ENCODE measurements around the gene TMEM178B. TPM values are rescaled to one million over a fixed set of nuclear protein-coding genes. Genes with fewer than 3 reads are reported as not detected.

The TMEM178B gene
- total and polyA plus RNA-seq, 2 of the 13 experiments (the other 11 are each of a cell fraction or from before 2014, with no cell fraction given): 0.01 to 0.02 TPM

DNA sequence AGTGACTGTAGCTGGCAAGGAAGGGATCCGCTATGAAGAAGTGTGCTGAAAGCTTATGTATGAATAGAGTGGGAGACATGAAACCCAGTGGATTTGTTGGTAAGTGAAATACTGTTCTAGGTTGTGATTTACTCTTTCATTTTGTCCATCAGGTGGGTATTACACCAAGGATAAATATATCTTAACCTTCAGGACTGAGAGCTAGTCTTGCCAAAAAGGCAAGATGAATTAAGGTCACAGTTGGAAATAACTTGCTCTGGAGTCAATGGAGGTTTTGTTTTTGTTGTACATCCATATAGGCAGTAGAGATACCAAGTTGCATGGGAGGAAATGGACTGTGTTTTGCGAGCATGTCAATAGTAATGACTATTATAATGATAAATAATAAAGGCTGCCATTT, 190.6 kb downstream of the TMEM178B start:
- Histone ChIP-seq H3K9ac (ENCODE audit: insufficient read depth, low read depth, low read length) (no peak overlapping the region), H3K36me3 (replicated peaks in 1 of 2; ENCODE audit: control insufficient read depth in 1 of 2, insufficient read depth in 2 of 2, low read length in 2 of 2) (no peaks in the 10 kb centered on the region), H4K20me1 (ENCODE audit: insufficient read depth, low read length) (no peaks in the 10 kb centered on the region), H3K4me2 (ENCODE audit: low read depth, low read length) (no peak overlapping the region), H3K79me2 (ENCODE audit: insufficient read depth, low read length) (no peaks in the 10 kb centered on the region), H3K27ac (ENCODE audit: extremely low read length, insufficient read depth, low read length) (no peak overlapping the region), H3K27me3 (ENCODE audit: control insufficient read depth in 1 of 2, insufficient read depth in 2 of 2, low read length in 2 of 2) (0 out of 5 replicates have a peak, but pooled peaks cover 0 to 3% of the 10 kb centered on the region in 2 experiments), H2AFZ (ENCODE audit: low read length) (no peak overlapping the region), H3K4me1 (ENCODE audit: insufficient read depth, low read length) (peaks cover 14% of the 10 kb centered on the region), H3K9me3 (ENCODE audit: low read length) (no peaks in the 10 kb centered on the region), H3K4me3 (replicated peaks in 1 of 3; ENCODE audit: insufficient read depth in 1 of 3, low read depth in 2 of 3, low read length in 3 of 3) (no peak overlapping the region)
- ChIA-PET POLR2A (no interaction called here), CTCF (ENCODE audit: low intra/inter-chr PET ratio, low total read pairs) (no interaction called here)
- in situ Hi-C loops (cut with HindIII; ENCODE audit: extremely low pct_ligation_motif_present, low pct_unique_long_range_greater_than_20kb) (no loop called here), intact Hi-C loops (cut with micrococcal nuclease; ENCODE audit: unreplicated experiment) (no loop called here)
- DNase-seq (ENCODE audit: low spot score) (no peak), FAIRE-seq (no peak), ATAC-seq (no peak)
- TF ChIP-seq MAF1 (CRISPR knock-in tag; IDR thresholded peaks at IDR 0.05; ENCODE audit: borderline replicate concordance): no peak
- no peak for TF ChIP-seq ZBTB39 (CRISPR knock-in tag; IDR thresholded peaks at IDR 0.05)
- TF ChIP-seq ZSCAN25 (CRISPR knock-in tag; IDR thresholded peaks at IDR 0.05): no peak
- no peak for TF ChIP-seq ZNF615 (CRISPR knock-in tag; IDR thresholded peaks at IDR 0.05; ENCODE audit: borderline replicate concordance)
- no peak for TF ChIP-seq AGO2 (optimal IDR thresholded peaks at IDR 0.05; ENCODE audit: low read depth, low read length)
- TF ChIP-seq KMT2A (CRISPR knock-in tag; IDR thresholded peaks at IDR 0.05): no peak
- TF ChIP-seq PAX8 (CRISPR knock-in tag; IDR thresholded peaks at IDR 0.05; ENCODE audit: borderline replicate concordance): no peak
- TF ChIP-seq EZH2 (conservative IDR thresholded peaks at IDR 0.05; ENCODE audit: low read depth, low read length): no peak
- 40% methylated on average over 2 of the region's 2 CpGs for WGBS (ENCODE audit: low lambda C conversion rate)
- BruUV-seq (replicated peaks): no TSS peak

Measured in HepG2 (cell line).